Adrenal gland (tissue), 12 donors: ENCODE data around the gene DHX57. TPM values are rescaled to one million over a fixed set of nuclear protein-coding genes. Genes with fewer than 3 reads are reported as not detected.
A peak's percentile ranks its signal among the peaks of the same experiment; 100 is the strongest.

ENCODE experiments used
- DNase-seq, 7 donors: peaks; one replicate each; pipeline ENCODE4 v3.0.0-alpha.2; 2019 to 2020
- H3K27ac ChIP-seq, 5 donors: fragments of 200-600 bp; sonication (generic) in 4 of 5; 1 replicate in 3 of 5; 2 replicates in 2 of 5; pipeline versions ENCODE4 v1.5.1 to v1.8.0; 2016 to 2020; ENCODE audit warnings: mild to moderate bottlenecking in 1 of 5
- H3K27me3 ChIP-seq: fragments of 200-600 bp; 2 replicates; pipeline ENCODE4 v1.8.0; 2021
- H3K36me3 ChIP-seq, 2 donors: fragments of 200-600 bp; replicated peaks in 1 of 2; 1 replicate in 1 of 2; 2 replicates in 1 of 2; pipeline versions ENCODE4 v1.5.1 to v1.8.0; 2018 to 2022
- H3K4me1 ChIP-seq, 2 donors: fragments of 200-600 bp; replicated peaks in 1 of 2; 1 replicate in 1 of 2; 2 replicates in 1 of 2; pipeline versions ENCODE4 v1.5.1 to v1.8.0; 2018 to 2021
- H3K4me3 ChIP-seq, 4 donors: fragments of 200-600 bp; sonication (generic) in 3 of 4; one replicate each; pipeline ENCODE4 v1.5.1; 2016 to 2018
- H3K9me3 ChIP-seq, 3 donors: fragments of 200-600 bp; sonication (generic) in 1 of 3; replicated peaks in 1 of 3; 1 replicate in 2 of 3; 2 replicates in 1 of 3; pipeline versions ENCODE4 v1.5.1 to v1.8.0; 2016 to 2021
- POLR2A ChIP-seq, 2 donors: fragments of 450-650 bp; IDR thresholded peaks; one replicate each; pipeline ENCODE4 v1.6.1; 2017; ENCODE audit warnings: antibody characterized with exemption in 2 of 2, mild to moderate bottlenecking in 2 of 2, moderate library complexity in 1 of 2
- WGBS, 4 donors: extraction: QIAGEN DNeasy Blood & Tissue Kit in 2 of 4; methylation state at CpG; one replicate each; pipeline versions ENCODE4 v1.1.5 to v1.1.7; 2013 to 2017; 5-methylcytosine and 5-hydroxymethylcytosine counted together
- intact Hi-C, 2 donors: fragments of 100-400 bp; cut with DNase I; formaldehyde crosslinking; loops; one replicate each; pipeline versions ENCODE4 v1.14.1 to v1.15.0; 2022 to 2023
- polyA plus RNA-seq, 3 donors: library from polyadenylated mRNA; stranded (reverse); fragments of 200-250 nt in 2 of 3; fragments of 350-450 nt in 1 of 3; fragmentation: Illumina TruSeq in 1 of 3; extraction: RNeasy Lipid Tissue Mini Kit (QIAGEN cat#74804) in 1 of 3; gene quantifications; one replicate each; pipeline ENCODE4 v1.2.3, GENCODE V29; 2013 to 2014
- total RNA-seq, 9 donors: library from RNA; depleted of rRNA in 4 of 9; stranded (reverse); fragments of >200 nt in 4 of 9; fragments of 120-200 nt in 1 of 9; fragmentation: NEBNext Ultra II Directional in 1 of 9; extraction: Animal tissue kit (Norgen Biotek cat#: 25700) in 1 of 9; gene quantifications; one replicate each; pipeline versions ENCODE4 v1.1.0 to v1.2.4, GENCODE V29; 2013 to 2023
- TF ChIP-seq, protein P1 (sequence below), 6 experiments: fragments of 450-650 bp in 4 of 6; fragments of 200-600 bp in 2 of 6; sonication (generic) in 1 of 6; IDR thresholded peaks; 1 replicate in 5 of 6; 2 replicates in 1 of 6; pipeline versions ENCODE4 v1.5.1 to v1.8.0; 2016 to 2021; ENCODE audit warnings: antibody characterized with exemption in 6 of 6, mild to moderate bottlenecking in 2 of 6, moderate library complexity in 1 of 6
- donor health status: healthy with polysubstance abuse.
- donor health status: Bipolar disorder and iron deficiency.
- donor health status: DM: yes; HTN: yes; CAD: no.
- donor health status: DM: no; HTN: no; CAD: no.
- donor health status: DM: no; HTN: no; CAD: no.
- donor health status: DM: yes; HTN: yes; CAD: no.

DHX57 gene
- total and polyA plus RNA-seq, 12 donors = 9.4 to 30.5 (median 18.1) TPM

DNA sequence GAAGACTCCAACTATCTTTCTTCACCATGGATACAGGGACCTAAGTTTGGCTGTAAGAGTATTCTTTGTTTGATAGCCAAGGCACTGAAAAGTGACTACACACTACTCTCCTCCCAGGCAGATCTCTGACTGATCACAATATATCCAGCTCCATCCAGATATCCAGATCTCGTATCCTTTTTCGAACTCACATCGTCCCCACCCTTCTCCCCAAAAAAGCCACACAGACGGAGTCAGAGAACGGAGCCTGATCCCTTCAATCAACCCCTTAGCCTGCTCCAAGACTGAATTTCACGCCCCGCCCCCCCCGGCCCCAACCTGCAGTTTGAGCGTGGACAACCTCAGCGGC, 533 bp downstream of the DHX57 start:
- Histone ChIP-seq H3K4me1 (peaks cover 0 to 14% of the 10 kb centered on the region in 2 donors), H3K9me3 (no peaks in the 10 kb centered on the region), H3K27me3 (no peaks in the 10 kb centered on the region), H3K27ac (peak overlapping the region in 4 of 5 donors; percentile 57 to 85 (median 66)), H3K36me3 (no peaks in the 10 kb centered on the region), H3K4me3 (peak overlapping the region; percentile 29 to 92 (median 82))
- DNase-seq = no peak
- intact Hi-C loops = no loop called here
- 0 to 3% (median 0%) methylated on average over 8 to 10 of the region's 10 CpGs for WGBS, 4 donors
- no peak for TF ChIP-seq POLR2A (IDR thresholded peaks at IDR 0.05)
- TF ChIP-seq, protein P1, sequence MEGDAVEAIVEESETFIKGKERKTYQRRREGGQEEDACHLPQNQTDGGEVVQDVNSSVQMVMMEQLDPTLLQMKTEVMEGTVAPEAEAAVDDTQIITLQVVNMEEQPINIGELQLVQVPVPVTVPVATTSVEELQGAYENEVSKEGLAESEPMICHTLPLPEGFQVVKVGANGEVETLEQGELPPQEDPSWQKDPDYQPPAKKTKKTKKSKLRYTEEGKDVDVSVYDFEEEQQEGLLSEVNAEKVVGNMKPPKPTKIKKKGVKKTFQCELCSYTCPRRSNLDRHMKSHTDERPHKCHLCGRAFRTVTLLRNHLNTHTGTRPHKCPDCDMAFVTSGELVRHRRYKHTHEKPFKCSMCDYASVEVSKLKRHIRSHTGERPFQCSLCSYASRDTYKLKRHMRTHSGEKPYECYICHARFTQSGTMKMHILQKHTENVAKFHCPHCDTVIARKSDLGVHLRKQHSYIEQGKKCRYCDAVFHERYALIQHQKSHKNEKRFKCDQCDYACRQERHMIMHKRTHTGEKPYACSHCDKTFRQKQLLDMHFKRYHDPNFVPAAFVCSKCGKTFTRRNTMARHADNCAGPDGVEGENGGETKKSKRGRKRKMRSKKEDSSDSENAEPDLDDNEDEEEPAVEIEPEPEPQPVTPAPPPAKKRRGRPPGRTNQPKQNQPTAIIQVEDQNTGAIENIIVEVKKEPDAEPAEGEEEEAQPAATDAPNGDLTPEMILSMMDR (IDR thresholded peaks at IDR 0.05) = no peak

DNA sequence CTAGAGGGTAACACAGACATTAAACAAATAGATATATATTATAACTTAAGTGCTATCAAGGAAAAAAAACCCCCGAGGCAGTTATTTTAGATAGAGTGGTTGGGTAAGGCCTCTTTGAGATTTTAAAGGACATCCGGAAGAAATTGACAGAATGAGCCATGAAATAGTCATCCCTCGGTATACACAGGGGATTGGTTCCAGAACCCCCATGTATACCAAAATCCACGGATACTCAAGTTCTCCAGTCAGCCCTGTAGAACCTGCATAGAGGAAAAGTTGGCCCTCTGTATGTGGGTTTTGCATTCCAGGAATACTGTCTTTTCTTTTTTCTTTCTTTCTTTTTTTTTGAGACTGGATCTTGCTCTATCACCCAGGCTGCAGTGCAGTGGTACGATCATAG, 2.0 kb downstream of the DHX57 start:
- Histone ChIP-seq H3K27ac (no peak overlapping the region), H3K4me3 (no peak overlapping the region), H3K27me3 (no peaks in the 10 kb centered on the region), H3K9me3 (no peaks in the 10 kb centered on the region), H3K4me1 (peaks cover 0 to 14% of the 10 kb centered on the region in 2 donors), H3K36me3 (no peaks in the 10 kb centered on the region)
- WGBS, 4 donors = 73 to 78% (median 74%) methylated on average over 5 of the region's 5 CpGs
- no peak for TF ChIP-seq POLR2A (IDR thresholded peaks at IDR 0.05)
- TF ChIP-seq, protein P1 (IDR thresholded peaks at IDR 0.05) = no peak
- intact Hi-C loops = no loop called here
- no peak for DNase-seq

DNA sequence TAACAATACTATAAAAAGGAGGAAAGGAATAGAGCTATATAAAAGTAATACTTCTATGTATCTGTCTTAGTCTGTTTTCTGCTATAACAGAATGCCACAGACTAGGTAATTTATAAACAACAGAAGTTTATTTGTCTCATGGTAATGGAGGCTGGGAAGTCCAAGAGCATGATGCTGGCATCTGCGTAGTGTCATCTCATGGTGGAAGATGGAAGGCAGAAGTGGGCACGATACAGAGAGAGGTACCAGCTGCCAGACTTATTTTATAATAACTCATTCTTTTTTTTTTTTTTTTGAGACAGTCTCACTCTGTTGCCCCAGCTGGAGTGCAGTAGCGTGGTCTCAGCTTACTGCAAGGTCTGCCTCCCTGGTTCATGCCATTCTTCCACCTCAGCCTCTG, 4.3 kb downstream of the DHX57 start:
- no peak for TF ChIP-seq POLR2A (IDR thresholded peaks at IDR 0.05)
- TF ChIP-seq, protein P1 (IDR thresholded peaks at IDR 0.05) = no peak
- no peaks in the 10 kb centered on the region for H3K9me3 ChIP-seq
- WGBS, 4 donors = 97 to 99% (median 98%) methylated on average over 3 of the region's 3 CpGs
- no peak overlapping the region for H3K4me3 ChIP-seq
- no peaks in the 10 kb centered on the region for H3K27me3 ChIP-seq
- intact Hi-C loops = no loop called here
- peaks cover 0 to 8% of the 10 kb centered on the region in 2 donors for H3K4me1 ChIP-seq
- no peak overlapping the region for H3K27ac ChIP-seq
- DNase-seq = no peak
- peaks cover 0 to 8% of the 10 kb centered on the region in 2 donors for H3K36me3 ChIP-seq

DNA sequence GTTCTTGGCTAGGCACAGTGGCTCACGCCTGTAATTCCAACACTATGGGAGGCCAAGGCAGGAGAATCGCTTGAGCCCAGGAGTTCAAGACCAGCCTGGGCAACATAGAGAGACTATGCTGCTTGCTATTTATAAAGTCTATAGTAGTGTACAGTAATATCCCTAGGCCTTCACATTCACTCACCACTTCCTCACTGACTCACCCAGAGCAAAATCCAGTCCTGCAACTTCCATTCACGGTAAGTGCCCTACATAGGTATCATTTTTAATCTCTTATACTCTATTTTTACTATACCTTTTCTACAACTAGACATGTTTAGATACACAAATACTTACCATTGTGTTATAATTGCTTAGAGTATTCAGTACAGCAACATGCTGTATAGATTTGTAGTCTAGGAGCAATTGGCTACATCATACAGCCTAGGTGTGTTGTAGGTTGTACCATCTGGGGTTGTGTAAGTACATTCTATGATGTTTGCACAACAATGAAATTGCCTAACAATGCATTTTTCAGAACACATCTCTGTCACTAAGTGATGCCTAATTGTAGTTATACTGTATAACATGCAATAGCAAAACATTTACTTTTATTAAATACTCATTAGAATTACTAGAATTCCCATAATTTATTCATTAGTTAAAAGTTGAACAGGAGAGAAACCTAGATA, 8.8 kb downstream of the DHX57 start:
- TF ChIP-seq, protein P1 (IDR thresholded peaks at IDR 0.05) = no peak
- TF ChIP-seq POLR2A (IDR thresholded peaks at IDR 0.05) = no peak
- Histone ChIP-seq H3K27me3 (no peaks in the 10 kb centered on the region), H3K36me3 (peaks cover 0 to 11% of the 10 kb centered on the region in 2 donors), H3K4me3 (no peak overlapping the region), H3K9me3 (no peaks in the 10 kb centered on the region), H3K27ac (no peak overlapping the region), H3K4me1 (no peaks in the 10 kb centered on the region)
- intact Hi-C loops = no loop called here
- DNase-seq = no peak
- 94 to 100% (median 98%) methylated on average over 3 of the region's 3 CpGs for WGBS, 4 donors
